Peyer's patch (tissue), 4 donors: ENCODE measurements around the gene RANBP3.

ENCODE experiments used
- CTCF ChIP-seq, 6 experiments: fragments of 450-650 bp in 4 of 6; fragments of 200-600 bp in 2 of 6; sonication (generic) in 1 of 6; IDR thresholded peaks; one replicate each; pipeline ENCODE4 v1.5.1; 2017 to 2019; ENCODE audit warnings: antibody characterized with exemption in 6 of 6, mild to moderate bottlenecking in 3 of 6, moderate library complexity in 1 of 6
- POLR2A ChIP-seq, 2 donors: fragments of 450-650 bp; IDR thresholded peaks; one replicate each; pipeline ENCODE4 v1.5.1; 2017; ENCODE audit warnings: antibody characterized with exemption in 2 of 2, mild to moderate bottlenecking in 2 of 2, moderate library complexity in 2 of 2

DNA sequence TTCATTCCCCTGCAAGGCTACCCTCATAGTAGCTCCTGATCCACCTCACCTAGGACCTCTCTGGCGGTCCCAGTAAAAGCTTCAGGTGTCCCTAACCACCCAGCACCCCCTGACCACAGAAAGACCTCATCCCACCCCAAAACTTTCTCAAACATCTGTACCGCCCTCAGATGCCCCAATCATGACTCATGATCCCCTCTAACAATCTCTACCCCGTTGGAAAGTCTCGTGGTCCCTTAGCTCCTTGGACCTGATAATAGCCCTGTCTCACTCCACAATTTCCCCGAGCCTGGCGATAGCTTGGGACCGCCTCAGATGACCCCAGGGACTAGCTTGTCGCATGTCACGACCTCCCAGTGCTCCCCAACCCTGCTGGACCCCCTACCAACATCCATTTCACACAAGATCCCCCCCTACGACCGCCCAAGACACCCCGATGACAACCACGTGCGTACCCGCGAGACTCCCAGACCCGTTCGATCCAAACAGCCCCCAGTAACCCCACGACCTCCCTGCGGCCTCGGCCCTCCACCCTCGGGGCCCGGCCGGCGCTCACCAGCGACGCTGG, 74.8 kb downstream of the RANBP3 start:
- TF ChIP-seq CTCF (IDR thresholded peaks at IDR 0.05) (no peak), POLR2A (IDR thresholded peaks at IDR 0.05) (no peak)
